Measurements from ENCODE around the gene WDR38. TPM values are rescaled to one million over a fixed set of nuclear protein-coding genes. Genes with fewer than 3 reads are reported as not detected.

Gene WDR38
- total RNA-seq, 1 donor: not detected

DNA sequence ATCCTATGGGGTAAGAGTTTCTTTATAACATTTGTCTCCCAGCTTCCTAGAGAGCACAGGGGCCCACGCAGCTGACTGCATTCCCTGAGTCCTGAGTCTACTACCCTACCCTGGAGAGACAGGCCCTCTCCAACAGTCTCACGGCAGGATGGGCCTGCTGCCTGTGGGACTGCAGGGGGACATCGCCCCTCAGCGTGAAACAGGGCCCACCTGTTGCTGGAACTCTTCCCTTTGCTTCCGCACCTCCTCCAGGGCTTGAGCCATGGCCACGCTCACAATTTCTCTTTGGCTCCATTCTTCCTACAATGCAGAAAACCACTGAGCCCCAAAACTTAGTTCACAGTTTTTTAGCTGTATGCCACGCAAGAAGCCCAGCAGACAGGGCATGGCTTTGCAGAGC lies 36.9 kb downstream of the WDR38 start:
- no peak for DNase-seq (ENCODE audit: low read depth)
- no peak for TF ChIP-seq CTCF (IDR thresholded peaks at IDR 0.05; ENCODE audit: insufficient read depth, low read depth, low read length)
- H3K4me3 ChIP-seq (ENCODE audit: low read depth, low read length): no peak overlapping the region

DNA sequence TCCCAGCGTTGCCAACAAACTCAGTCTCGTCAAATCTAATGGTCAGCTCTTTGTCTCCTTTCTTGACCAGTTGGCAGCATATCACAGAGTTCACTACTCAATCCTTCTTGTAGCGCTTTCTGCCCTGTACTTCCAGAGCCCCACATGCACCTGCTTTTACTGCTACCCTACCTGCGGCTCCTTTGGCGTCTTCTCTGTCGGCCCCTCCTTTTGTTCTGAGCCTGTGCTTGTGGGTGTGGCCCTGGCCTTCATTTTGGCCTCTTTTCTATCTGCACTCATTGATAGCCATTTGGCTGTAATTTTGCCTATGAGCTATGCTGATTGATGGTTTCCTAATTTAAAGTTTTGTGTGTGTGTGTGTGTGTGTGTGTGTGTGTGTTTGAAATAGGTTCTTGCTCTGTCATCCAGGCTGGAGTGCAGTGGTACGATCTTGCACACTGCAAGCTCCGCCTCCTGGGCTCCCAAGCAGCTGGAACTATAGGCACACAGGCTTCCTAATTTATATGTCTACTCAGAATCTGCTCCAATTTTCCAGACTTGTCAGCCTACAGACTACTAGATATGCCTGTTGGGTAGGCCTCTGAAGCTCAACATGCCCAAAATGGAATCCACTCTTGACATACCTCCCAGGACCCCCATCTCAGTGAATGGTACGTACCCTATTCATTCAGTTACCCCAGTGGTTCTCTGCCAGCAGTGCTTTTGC lies 40.9 kb downstream of the WDR38 start:
- DNase-seq (ENCODE audit: low read depth): no peak
- no peak for TF ChIP-seq CTCF (IDR thresholded peaks at IDR 0.05; ENCODE audit: insufficient read depth, low read depth, low read length)
- no peak overlapping the region for H3K4me3 ChIP-seq (ENCODE audit: low read depth, low read length)

- TF ChIP-seq CTCF (IDR thresholded peaks at IDR 0.05; ENCODE audit: insufficient read depth, low read depth, low read length): peak; percentile 63
- H3K4me3 ChIP-seq (ENCODE audit: low read depth, low read length): no peak overlapping the region
- peak; percentile 56 for DNase-seq (ENCODE audit: low read depth)
Observed at GRCh38 chr9:124894741-124895170, 41.5 kb downstream of the WDR38 start.

GRCh38 chr9:124897570-124898460 lies 44.6 kb downstream of the WDR38 start:
- no peak for TF ChIP-seq CTCF (IDR thresholded peaks at IDR 0.05; ENCODE audit: insufficient read depth, low read depth, low read length)
- no peak for DNase-seq (ENCODE audit: low read depth)

DNA sequence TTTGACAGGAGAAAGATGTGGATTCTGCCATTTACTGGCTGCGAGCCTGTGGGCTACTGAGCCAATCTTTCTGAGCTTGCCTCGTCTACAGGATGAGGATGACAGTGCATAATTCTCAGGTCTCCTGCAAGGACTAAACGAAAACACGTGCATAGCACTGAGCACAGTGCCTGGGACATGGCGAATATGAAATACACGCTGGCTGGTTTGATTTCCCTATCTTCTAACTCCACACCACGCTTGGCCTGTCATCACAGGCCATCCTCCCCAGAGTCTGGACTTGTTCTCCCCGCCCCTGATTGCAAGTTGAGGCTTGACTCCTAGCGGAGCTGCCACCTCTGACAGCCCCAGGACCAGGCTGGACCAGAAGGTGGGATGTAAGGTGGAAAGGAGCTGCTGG lies 46.6 kb downstream of the WDR38 start:
- DNase-seq (ENCODE audit: low read depth): no peak
- no peak for TF ChIP-seq CTCF (IDR thresholded peaks at IDR 0.05; ENCODE audit: insufficient read depth, low read depth, low read length)
- H3K4me3 ChIP-seq (ENCODE audit: low read depth, low read length): no peak overlapping the region

More at GRCh38 chr9:124897570-124898460, 44.6 kb downstream of the WDR38 start:
- H3K4me3 ChIP-seq (ENCODE audit: low read depth, low read length): no peak overlapping the region

GRCh38 chr9:124906966-124907365 lies 53.7 kb downstream of the WDR38 start:
- DNase-seq (ENCODE audit: low read depth): no peak
- no peak overlapping the region for H3K4me3 ChIP-seq (ENCODE audit: low read depth, low read length)
- no peak for TF ChIP-seq CTCF (IDR thresholded peaks at IDR 0.05; ENCODE audit: insufficient read depth, low read depth, low read length)

Small RNA genes lying within 50 kb of the gene (small RNA-seq; reads per million reads assigned to genes)
- not detected for gene RNU4-82P

Other genes starting within 250 kb of the WDR38 start
- under 0.01 and 0.32 TPM in 2 replicates for gene NR6A1, start 82.1 kb upstream of the WDR38 start, total RNA-seq
- gene OLFML2A, start 76.3 kb upstream of the WDR38 start, total RNA-seq: 4.3 and 5.5 TPM in 2 replicates
- gene RPL35, start 8.5 kb downstream of the WDR38 start, total RNA-seq: 1,727 and 1,986 TPM in 2 replicates
- gene ARPC5L, start 8.7 kb downstream of the WDR38 start, total RNA-seq: 14.2 TPM in 2 replicates
- gene GOLGA1, start 87.6 kb downstream of the WDR38 start, total RNA-seq: 9.9 and 11.3 TPM in 2 replicates

Measured in fibroblast of villous mesenchyme (primary cell).